Measurements from ENCODE around the gene TTC34.
A peak's percentile ranks its signal among the peaks of the same experiment; 100 is the strongest.

- TF ChIP-seq CTCF (IDR thresholded peaks at IDR 0.05; ENCODE audit: low read length) (peak; percentile 83), EZH2 (IDR thresholded peaks at IDR 0.05; ENCODE audit: borderline replicate concordance, low read length) (no peak)
Observed at GRCh38 chr1:2786329-2787162, 14.9 kb downstream of the TTC34 start.
